ENCODE data around the gene PTPRG.

- TF ChIP-seq CTCF (conservative IDR thresholded peaks at IDR 0.05; ENCODE audit: low read length) (no peak), EZH2phosphoT487 (IDR thresholded peaks at IDR 0.05; ENCODE audit: borderline replicate concordance) (no peak)
These were observed 528.7 kb downstream of the PTPRG start for GRCh38 chr3:62090066-62090465.

Data from Loucy (cell line).